ENCODE measurements around the gene DXO. TPM values are rescaled to one million over a fixed set of nuclear protein-coding genes. Genes with fewer than 3 reads are reported as not detected.
"Not testable (repeated sequence)": the region's sequence is repeated elsewhere in the genome, so short reads cannot be mapped to it uniquely, and the experiment has no call there.

DXO gene
- total RNA-seq, 1 donor from 2014 or later: 11.2 TPM

GRCh38 chr6:31940256-31940664 lies 31.7 kb downstream of the DXO start:
- H3K27ac ChIP-seq (replicated peaks): no peak overlapping the region
- no peaks in the 10 kb centered on the region for H3K9me3 ChIP-seq (replicated peaks)
- no peak for DNase-seq
- no peak overlapping the region for H3K4me3 ChIP-seq
- H3K27me3 ChIP-seq (ENCODE audit: low read depth): peaks cover 40% of the 10 kb centered on the region
- peaks cover 6% of the 10 kb centered on the region for H3K4me1 ChIP-seq
- intact Hi-C loops (cut with micrococcal nuclease): no loop called here
- H3K36me3 ChIP-seq: no peaks in the 10 kb centered on the region
- TF ChIP-seq, protein P1, sequence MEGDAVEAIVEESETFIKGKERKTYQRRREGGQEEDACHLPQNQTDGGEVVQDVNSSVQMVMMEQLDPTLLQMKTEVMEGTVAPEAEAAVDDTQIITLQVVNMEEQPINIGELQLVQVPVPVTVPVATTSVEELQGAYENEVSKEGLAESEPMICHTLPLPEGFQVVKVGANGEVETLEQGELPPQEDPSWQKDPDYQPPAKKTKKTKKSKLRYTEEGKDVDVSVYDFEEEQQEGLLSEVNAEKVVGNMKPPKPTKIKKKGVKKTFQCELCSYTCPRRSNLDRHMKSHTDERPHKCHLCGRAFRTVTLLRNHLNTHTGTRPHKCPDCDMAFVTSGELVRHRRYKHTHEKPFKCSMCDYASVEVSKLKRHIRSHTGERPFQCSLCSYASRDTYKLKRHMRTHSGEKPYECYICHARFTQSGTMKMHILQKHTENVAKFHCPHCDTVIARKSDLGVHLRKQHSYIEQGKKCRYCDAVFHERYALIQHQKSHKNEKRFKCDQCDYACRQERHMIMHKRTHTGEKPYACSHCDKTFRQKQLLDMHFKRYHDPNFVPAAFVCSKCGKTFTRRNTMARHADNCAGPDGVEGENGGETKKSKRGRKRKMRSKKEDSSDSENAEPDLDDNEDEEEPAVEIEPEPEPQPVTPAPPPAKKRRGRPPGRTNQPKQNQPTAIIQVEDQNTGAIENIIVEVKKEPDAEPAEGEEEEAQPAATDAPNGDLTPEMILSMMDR (IDR thresholded peaks at IDR 0.05; ENCODE audit: borderline replicate concordance): no peak

- Histone ChIP-seq H3K27ac (replicated peaks) (no peak overlapping the region), H3K27me3 (ENCODE audit: low read depth) (peaks cover 6% of the 10 kb centered on the region), H3K4me3 (no peak overlapping the region), H3K9me3 (replicated peaks) (no peaks in the 10 kb centered on the region), H3K4me1 (no peaks in the 10 kb centered on the region), H3K36me3 (no peaks in the 10 kb centered on the region)
- TF ChIP-seq, protein P1 (IDR thresholded peaks at IDR 0.05; ENCODE audit: borderline replicate concordance): no peak
- intact Hi-C loops (cut with micrococcal nuclease): no loop called here
- DNase-seq: no peak
Observed at GRCh38 chr6:31935823-31936222, 36.1 kb downstream of the DXO start.

- no peak overlapping the region for H3K27ac ChIP-seq (replicated peaks)
- H3K4me3 ChIP-seq: no peak overlapping the region
- H3K36me3 ChIP-seq: no peaks in the 10 kb centered on the region
- DNase-seq: no peak
- H3K4me1 ChIP-seq: no peaks in the 10 kb centered on the region
- no peaks in the 10 kb centered on the region for H3K9me3 ChIP-seq (replicated peaks)
- TF ChIP-seq, protein P1 (IDR thresholded peaks at IDR 0.05; ENCODE audit: borderline replicate concordance): no peak
- intact Hi-C loops (cut with micrococcal nuclease): no loop called here
- H3K27me3 ChIP-seq (ENCODE audit: low read depth): peaks cover 9% of the 10 kb centered on the region
Observed at GRCh38 chr6:31935021-31935420, 36.9 kb downstream of the DXO start.

- Histone ChIP-seq H3K9me3 (replicated peaks) (no peaks in the 10 kb centered on the region), H3K27ac (replicated peaks) (no peak overlapping the region), H3K4me3 (no peak overlapping the region), H3K4me1 (no peaks in the 10 kb centered on the region), H3K36me3 (no peaks in the 10 kb centered on the region), H3K27me3 (ENCODE audit: low read depth) (peaks cover 17% of the 10 kb centered on the region)
- intact Hi-C loops (cut with micrococcal nuclease): no loop called here
- DNase-seq: no peak
- TF ChIP-seq, protein P1 (IDR thresholded peaks at IDR 0.05; ENCODE audit: borderline replicate concordance): no peak
Observed at GRCh38 chr6:31933537-31933936, 38.4 kb downstream of the DXO start.

GRCh38 chr6:31932137-31932536 lies 39.8 kb downstream of the DXO start:
- peaks cover 28% of the 10 kb centered on the region for H3K27me3 ChIP-seq (ENCODE audit: low read depth)
- intact Hi-C loops (cut with micrococcal nuclease); H3K4me1 ChIP-seq; H3K27ac ChIP-seq (replicated peaks); H3K4me3 ChIP-seq; H3K9me3 ChIP-seq (replicated peaks); H3K36me3 ChIP-seq; DNase-seq: not testable (repeated sequence)

DNA sequence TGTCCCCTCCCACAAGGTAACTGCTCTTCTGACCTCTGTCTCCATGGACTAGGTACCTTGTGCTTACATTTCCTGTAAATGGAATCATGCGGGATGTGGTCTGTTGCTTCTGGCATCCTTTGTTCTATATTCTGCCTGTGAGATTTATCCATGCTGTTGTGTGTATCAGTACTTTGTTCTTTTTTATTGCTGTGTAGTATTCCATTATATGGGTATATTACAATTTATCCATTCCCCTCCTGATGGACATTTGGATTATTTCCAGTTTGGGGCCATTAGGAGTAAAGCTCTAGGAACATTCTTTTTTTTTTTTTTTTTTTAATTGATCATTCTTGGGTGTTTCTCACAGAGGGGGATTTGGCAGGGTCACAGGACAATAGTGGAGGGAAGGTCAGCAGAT lies 41.0 kb downstream of the DXO start:
- no peak overlapping the region for H3K4me3 ChIP-seq
- peaks cover 28% of the 10 kb centered on the region for H3K27me3 ChIP-seq (ENCODE audit: low read depth)
- TF ChIP-seq, protein P1 (IDR thresholded peaks at IDR 0.05; ENCODE audit: borderline replicate concordance): no peak
- H3K9me3 ChIP-seq (replicated peaks): no peaks in the 10 kb centered on the region
- no peak for DNase-seq
- no peaks in the 10 kb centered on the region for H3K36me3 ChIP-seq
- intact Hi-C loops (cut with micrococcal nuclease): no loop called here
- no peaks in the 10 kb centered on the region for H3K4me1 ChIP-seq
- H3K27ac ChIP-seq (replicated peaks): no peak overlapping the region
